Omental fat pad (tissue), 4 donors: Measurements from ENCODE around the gene NUFIP1. TPM values are rescaled to one million over a fixed set of nuclear protein-coding genes. Genes with fewer than 3 reads are reported as not detected.

Experiments used
- ATAC-seq: fragments of 150-250 bp; one replicate; pipeline ENCODE4 v1.9.1; 2016; ENCODE audit warnings: mild to moderate bottlenecking, moderate library complexity; ENCODE audit not compliant: low FRiP score
- DNase-seq: peaks from one replicate; pipeline ENCODE4 v3.0.0-alpha.2; 2019; ENCODE audit warnings: low spot score
- total RNA-seq, 4 donors: library from RNA; depleted of rRNA; stranded (reverse); fragments of >200 nt; gene quantifications; one replicate each; pipeline ENCODE4 v1.1.0, GENCODE V29; 2016
- TF ChIP-seq, protein P1 (sequence below), 3 donors: fragments of 450-650 bp; IDR thresholded peaks; one replicate each; pipeline ENCODE4 v1.5.1; 2016 to 2017; ENCODE audit warnings: antibody characterized with exemption in 3 of 3, mild to moderate bottlenecking in 3 of 3, moderate library complexity in 2 of 3

NUFIP1 gene
- total RNA-seq, 4 donors from 2014 or later = 1.9 to 8.0 (median 2.5) TPM

GRCh38 chr13:45015300-45015699 lies 26.0 kb upstream of the NUFIP1 start:
- DNase-seq (no peak), ATAC-seq (no peak)
- TF ChIP-seq, protein P1, sequence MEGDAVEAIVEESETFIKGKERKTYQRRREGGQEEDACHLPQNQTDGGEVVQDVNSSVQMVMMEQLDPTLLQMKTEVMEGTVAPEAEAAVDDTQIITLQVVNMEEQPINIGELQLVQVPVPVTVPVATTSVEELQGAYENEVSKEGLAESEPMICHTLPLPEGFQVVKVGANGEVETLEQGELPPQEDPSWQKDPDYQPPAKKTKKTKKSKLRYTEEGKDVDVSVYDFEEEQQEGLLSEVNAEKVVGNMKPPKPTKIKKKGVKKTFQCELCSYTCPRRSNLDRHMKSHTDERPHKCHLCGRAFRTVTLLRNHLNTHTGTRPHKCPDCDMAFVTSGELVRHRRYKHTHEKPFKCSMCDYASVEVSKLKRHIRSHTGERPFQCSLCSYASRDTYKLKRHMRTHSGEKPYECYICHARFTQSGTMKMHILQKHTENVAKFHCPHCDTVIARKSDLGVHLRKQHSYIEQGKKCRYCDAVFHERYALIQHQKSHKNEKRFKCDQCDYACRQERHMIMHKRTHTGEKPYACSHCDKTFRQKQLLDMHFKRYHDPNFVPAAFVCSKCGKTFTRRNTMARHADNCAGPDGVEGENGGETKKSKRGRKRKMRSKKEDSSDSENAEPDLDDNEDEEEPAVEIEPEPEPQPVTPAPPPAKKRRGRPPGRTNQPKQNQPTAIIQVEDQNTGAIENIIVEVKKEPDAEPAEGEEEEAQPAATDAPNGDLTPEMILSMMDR (IDR thresholded peaks at IDR 0.05) = no peak

DNA sequence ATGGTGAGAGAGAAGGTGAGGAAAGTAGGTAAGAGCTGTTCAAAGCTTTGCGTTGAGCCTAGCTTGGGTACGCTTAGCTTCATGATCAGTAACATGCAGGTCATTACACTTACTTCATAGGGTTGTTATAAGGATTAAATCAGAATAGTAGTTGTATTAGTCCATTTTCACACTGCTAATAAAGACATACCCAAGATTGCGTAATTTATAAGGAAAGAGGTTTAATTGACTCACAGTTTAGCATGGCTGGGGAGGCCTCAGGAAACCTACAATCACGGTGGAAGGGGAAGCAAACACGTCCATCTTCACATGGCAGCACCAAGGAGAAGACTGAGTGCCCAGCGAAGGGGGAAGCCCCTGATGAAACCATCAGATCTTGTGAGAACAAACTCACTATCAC lies 21.9 kb upstream of the NUFIP1 start:
- DNase-seq (no peak), ATAC-seq (no peak)
- TF ChIP-seq, protein P1 (IDR thresholded peaks at IDR 0.05) = no peak

DNA sequence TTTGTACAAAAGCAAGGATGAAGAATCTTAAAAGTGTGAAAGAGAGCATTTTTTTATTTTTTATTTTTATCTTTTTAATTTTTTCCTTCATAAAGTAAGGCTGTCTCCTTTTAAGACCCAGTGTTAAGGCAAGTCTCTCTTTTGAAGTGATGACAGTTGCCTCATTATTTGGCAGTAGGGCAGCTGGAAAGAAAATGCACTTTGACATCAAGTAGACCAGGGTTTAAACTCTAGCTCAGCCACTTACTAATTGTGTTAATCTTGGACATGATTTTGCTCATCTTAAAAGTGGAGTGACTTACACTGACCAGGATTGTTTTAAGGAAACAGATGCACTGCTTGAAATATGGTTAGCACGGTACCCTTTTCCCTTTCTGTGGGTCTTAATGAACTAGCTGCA lies 18.6 kb upstream of the NUFIP1 start:
- ATAC-seq = no peak
- no peak for DNase-seq
- TF ChIP-seq, protein P1 (IDR thresholded peaks at IDR 0.05) = no peak

- no peak for ATAC-seq
- DNase-seq = no peak
- TF ChIP-seq, protein P1 (IDR thresholded peaks at IDR 0.05) = no peak
These were observed 18.0 kb upstream of the NUFIP1 start for GRCh38 chr13:45007225-45007624.

DNA sequence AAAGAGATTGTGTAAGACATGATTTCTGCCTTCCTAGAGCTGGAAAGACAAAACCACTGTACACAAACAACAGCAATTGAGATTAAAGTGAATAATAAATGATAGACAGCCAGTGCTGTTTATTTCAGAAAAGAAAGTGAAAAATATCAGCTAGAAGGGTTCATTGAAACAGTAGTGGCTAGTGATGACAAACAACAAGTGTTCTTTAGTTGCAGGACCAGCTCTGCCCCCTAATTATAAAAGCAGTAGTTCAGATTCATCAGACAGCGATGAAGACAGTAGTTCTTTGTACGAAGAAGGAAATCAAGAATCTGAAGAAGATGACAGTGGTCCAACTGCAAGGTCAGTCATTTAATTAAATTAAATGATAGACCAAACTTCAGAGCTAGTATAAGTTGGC lies 14.8 kb upstream of the NUFIP1 start:
- ATAC-seq (no peak), DNase-seq (no peak)
- TF ChIP-seq, protein P1 (IDR thresholded peaks at IDR 0.05) = no peak

- ATAC-seq (no peak), DNase-seq (no peak)
- TF ChIP-seq, protein P1 (IDR thresholded peaks at IDR 0.05) = no peak
These were observed 14.1 kb upstream of the NUFIP1 start for GRCh38 chr13:45003417-45003816.

GRCh38 chr13:44989941-44990340 lies 670 bp upstream of the NUFIP1 start:
- ATAC-seq (peak; percentile 8), DNase-seq (no peak)
- TF ChIP-seq, protein P1 (IDR thresholded peaks at IDR 0.05) = no peak
